Vagina (tissue), 2 donors: ENCODE data around the gene ZNF316.

ENCODE experiments used
- CTCF ChIP-seq, 3 experiments: fragments of 450-650 bp in 2 of 3; fragments of 200-600 bp in 1 of 3; sonication (generic) in 1 of 3; IDR thresholded peaks; one replicate each; pipeline ENCODE4 v1.5.1; 2017 to 2019; ENCODE audit warnings: antibody characterized with exemption in 3 of 3, mild to moderate bottlenecking in 2 of 3, moderate library complexity in 2 of 3
- POLR2AphosphoS5 ChIP-seq, 2 donors: sonication (generic); formaldehyde crosslinking; IDR thresholded peaks; one replicate each; pipeline ENCODE4 v1.9.0; 2017; ENCODE audit warnings: antibody characterized with exemption in 2 of 2, mild to moderate bottlenecking in 2 of 2, low read depth in 1 of 2; ENCODE audit not compliant: insufficient read depth in 1 of 2

GRCh38 chr7:6590645-6591110, 46.4 kb upstream of the ZNF316 start:
- TF ChIP-seq POLR2AphosphoS5 (IDR thresholded peaks at IDR 0.05; ENCODE audit: insufficient read depth in 1 of 2, low read depth in 1 of 2) (no peak), CTCF (IDR thresholded peaks at IDR 0.05) (no peak)
